Measurements from ENCODE around the gene FUCA1.
"Not testable (repeated sequence)": the region's sequence is repeated elsewhere in the genome, so short reads cannot be mapped to it uniquely, and the experiment has no call there.

FUCA1 gene

DNA sequence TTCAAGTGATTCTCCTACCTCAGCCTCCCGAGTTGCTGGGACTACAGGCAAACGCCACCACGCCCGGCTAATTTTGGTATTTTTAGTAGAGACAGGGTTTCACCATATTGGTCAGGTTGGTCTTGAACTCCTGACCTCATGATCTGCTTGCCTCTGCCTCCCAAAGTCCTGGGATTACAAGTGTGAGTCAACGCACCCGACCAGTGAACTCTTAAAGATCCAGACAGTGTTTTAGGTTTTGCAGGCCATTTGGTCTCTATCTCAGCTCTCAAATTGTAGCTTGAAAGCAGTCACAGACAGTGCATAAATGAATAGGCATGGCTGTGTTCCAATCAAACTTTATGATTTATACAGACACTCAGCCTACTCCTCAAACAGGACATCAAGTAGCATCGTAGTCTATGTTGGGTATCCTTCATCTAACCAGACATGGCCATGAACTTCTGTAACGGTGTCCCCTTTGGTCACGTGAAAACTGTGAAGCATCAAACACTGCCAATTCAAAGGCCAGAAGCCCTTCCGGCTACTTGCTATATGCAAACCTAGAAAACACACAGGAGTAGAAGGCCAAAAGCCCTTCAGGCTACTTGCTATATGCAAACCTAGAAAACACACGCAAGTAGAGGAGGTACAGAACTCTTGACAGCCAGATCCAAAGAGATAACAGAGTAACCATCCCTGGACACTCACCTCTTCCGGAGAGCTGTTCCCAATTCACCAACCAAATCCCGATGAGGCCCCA, 3.1 kb downstream of the FUCA1 start:
- no peak for DNase-seq (ENCODE audit: low read depth)
- H3K4me3 ChIP-seq (ENCODE audit: low read depth, low read length) = peak overlapping the region; percentile 15
- no peak for TF ChIP-seq CTCF (IDR thresholded peaks at IDR 0.05; ENCODE audit: insufficient read depth, low read depth, low read length, missing control alignments)

- no peak for DNase-seq (ENCODE audit: low read depth)
- H3K4me3 ChIP-seq (ENCODE audit: low read depth, low read length) = no peak overlapping the region
- TF ChIP-seq CTCF (IDR thresholded peaks at IDR 0.05; ENCODE audit: insufficient read depth, low read depth, low read length, missing control alignments) = no peak
These were observed 5.5 kb downstream of the FUCA1 start for GRCh38 chr1:23862640-23863039.

DNA sequence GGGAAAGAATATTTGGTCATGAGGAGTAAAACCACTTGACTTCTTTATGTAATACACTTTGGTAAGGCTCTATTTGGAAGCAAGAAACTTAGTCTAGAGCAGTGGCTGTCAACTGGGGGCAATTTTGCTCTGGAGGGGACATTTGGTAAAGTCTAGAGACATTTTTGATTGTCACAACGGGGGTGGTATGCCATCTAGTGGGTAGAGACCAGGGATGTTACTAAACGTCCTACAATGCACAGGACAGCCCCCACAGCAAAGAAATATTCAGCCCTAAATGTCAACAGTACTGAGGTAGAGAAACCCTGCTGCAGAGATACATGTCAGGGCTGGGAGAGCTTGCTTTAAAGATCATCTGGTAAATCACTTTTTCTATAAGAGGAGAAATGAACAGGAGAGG, 13.5 kb downstream of the FUCA1 start:
- peak; percentile 18 for TF ChIP-seq CTCF (IDR thresholded peaks at IDR 0.05; ENCODE audit: insufficient read depth, low read depth, low read length, missing control alignments)
- H3K4me3 ChIP-seq (ENCODE audit: low read depth, low read length) = no peak overlapping the region
- DNase-seq (ENCODE audit: low read depth) = peak; percentile 21

DNA sequence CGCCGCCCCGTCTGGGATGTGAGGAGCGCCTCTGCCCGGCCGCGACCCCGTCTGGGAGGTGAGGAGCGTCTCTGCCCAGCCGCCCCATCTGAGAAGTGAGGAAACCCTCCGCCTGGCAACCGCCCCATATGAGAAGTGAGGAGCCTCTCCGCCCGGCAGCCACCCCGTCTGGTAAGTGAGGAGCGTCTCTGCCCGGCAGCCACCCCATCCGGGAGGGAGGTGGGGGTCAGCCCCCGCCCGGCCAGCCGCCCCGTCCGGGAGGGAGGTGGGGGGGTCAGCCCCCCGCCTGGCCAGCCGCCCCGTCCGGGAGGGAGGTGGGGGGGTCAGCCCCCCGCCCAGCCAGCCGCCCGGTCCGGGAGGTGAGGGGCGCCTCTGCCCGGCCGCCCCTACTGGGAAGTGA, 15.0 kb downstream of the FUCA1 start:
- not testable (repeated sequence) for DNase-seq (ENCODE audit: low read depth); H3K4me3 ChIP-seq (ENCODE audit: low read depth, low read length)

DNA sequence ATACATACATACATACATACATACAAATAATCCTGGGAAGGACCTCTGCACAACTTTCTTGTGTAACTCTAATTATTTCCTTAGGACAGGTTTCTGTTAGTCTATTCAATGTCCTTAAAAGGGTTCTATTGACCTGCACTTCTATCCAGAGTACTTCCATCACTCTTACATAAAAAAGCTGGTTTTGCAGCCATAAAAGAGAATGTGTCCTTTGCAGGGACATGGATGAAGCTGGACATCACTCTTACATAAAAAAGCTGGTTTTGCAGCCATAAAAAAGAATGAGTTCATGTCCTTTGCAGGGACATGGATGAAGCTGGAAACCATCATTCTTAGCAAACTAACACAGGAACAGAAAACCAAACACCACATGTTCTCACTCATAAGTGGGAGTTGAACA, 16.7 kb downstream of the FUCA1 start:
- H3K4me3 ChIP-seq (ENCODE audit: low read depth, low read length); DNase-seq (ENCODE audit: low read depth): not testable (repeated sequence)

DNA sequence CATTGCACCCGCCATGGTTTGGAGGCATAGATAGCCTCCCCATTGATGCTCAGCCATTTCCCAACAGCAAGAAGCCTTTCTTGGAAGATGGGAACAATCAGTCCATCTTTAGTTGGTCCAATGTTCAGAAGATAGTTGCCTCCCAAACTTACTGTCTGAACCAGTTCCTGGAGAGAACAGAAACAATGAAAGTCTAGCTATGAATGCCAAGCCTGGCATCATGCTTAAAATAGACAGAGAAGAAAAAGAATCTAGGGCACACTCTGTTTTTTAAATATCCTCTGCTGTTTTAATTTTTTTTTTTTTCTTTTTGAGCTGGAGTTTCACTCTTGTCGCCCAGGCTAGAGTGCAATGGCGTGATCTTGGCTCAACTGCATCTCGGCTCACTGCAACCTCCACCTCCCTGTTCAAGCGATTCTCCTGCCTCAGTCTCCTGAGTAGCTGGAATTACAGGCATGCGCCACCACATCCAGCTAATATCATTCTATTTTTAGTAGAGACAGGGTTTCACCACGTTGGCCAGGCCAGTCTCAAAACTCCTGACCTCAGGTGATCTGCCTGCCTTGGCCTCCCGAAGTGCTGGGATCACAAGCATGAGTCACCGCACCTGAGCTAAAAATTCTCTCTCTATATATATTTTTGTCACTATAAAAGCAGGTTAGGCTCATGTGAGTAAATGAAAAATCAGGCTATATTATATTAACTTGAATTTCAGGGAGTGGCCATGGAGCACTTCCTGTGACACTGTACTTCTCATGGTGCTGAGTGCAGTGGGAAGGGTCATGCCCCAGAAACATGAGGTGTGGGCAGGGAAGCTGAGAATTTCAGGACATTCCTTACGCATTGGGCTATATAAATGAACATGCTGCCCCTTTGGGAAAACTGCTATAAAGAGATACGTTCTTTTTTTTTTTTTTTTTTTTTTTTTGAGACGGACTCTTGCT, 19.1 kb downstream of the FUCA1 start:
- TF ChIP-seq CTCF (IDR thresholded peaks at IDR 0.05; ENCODE audit: insufficient read depth, low read depth, low read length, missing control alignments) = no peak
- no peak for DNase-seq (ENCODE audit: low read depth)

GRCh38 chr1:23847482-23848095, 20.5 kb downstream of the FUCA1 start:
- DNase-seq (ENCODE audit: low read depth); H3K4me3 ChIP-seq (ENCODE audit: low read depth, low read length): not testable (repeated sequence)

More for the DNA sequence above, 19.1 kb downstream of the FUCA1 start:
- no peak overlapping the region for H3K4me3 ChIP-seq (ENCODE audit: low read depth, low read length)

GRCh38 chr1:23845163-23845562, 22.9 kb downstream of the FUCA1 start:
- H3K4me3 ChIP-seq (ENCODE audit: low read depth, low read length) = no peak overlapping the region
- DNase-seq (ENCODE audit: low read depth) = no peak
- no peak for TF ChIP-seq CTCF (IDR thresholded peaks at IDR 0.05; ENCODE audit: insufficient read depth, low read depth, low read length, missing control alignments)

Measured in GM12865 (cell line).